Ovary (tissue), 9 donors: ENCODE results near the gene OR11L1. TPM values are rescaled to one million over a fixed set of nuclear protein-coding genes. Genes with fewer than 3 reads are reported as not detected.

ENCODE experiments used
- DNase-seq, 5 donors: peaks; one replicate each; pipeline ENCODE4 v3.0.0-alpha.2; 2019 to 2020
- H3K27ac ChIP-seq, 2 donors: fragments of 200-600 bp; one replicate each; pipeline versions ENCODE4 v1.5.1 to v1.8.0; 2019 to 2022
- H3K27me3 ChIP-seq: fragments of 200-600 bp; one replicate; pipeline ENCODE4 v1.8.0; 2022
- H3K36me3 ChIP-seq: fragments of 200-600 bp; sonication (generic); one replicate; pipeline ENCODE4 v1.5.1; 2019
- H3K4me1 ChIP-seq: one replicate; pipeline ENCODE4 v1.8.1; 2013; ENCODE audit warnings: mild to moderate bottlenecking, moderate library complexity; ENCODE audit not compliant: insufficient read depth
- H3K4me3 ChIP-seq: fragments of 200-600 bp; sonication (generic); one replicate; pipeline ENCODE4 v1.5.1; 2017
- H3K9me3 ChIP-seq, 2 donors: fragments of 200-600 bp in 1 of 2; sonication (generic) in 1 of 2; one replicate each; pipeline versions ENCODE4 v1.5.1 to v1.8.1; 2013 to 2019; ENCODE audit warnings: mild to moderate bottlenecking in 1 of 2, moderate library complexity in 1 of 2
- EP300 ChIP-seq: sonication (generic); formaldehyde crosslinking; IDR thresholded peaks from one replicate; pipeline ENCODE4 v1.6.1; 2017; ENCODE audit warnings: antibody characterized with exemption
- POLR2A ChIP-seq: fragments of 450-650 bp; IDR thresholded peaks from one replicate; pipeline ENCODE4 v1.6.1; 2017; ENCODE audit warnings: antibody characterized with exemption, mild to moderate bottlenecking, moderate library complexity
- WGBS, 3 donors: extraction: QIAGEN DNeasy Blood & Tissue Kit in 1 of 3; methylation state at CpG; one replicate each; pipeline versions ENCODE4 v1.1.5 to v1.1.7; 2013 to 2017; 5-methylcytosine and 5-hydroxymethylcytosine counted together
- intact Hi-C, 4 donors: fragments of 100-400 bp; cut with DNase I; formaldehyde crosslinking; loops; one replicate each; pipeline versions ENCODE4 v1.11.0 to v1.15.1; 2022 to 2023
- polyA plus RNA-seq, 2 donors: library from polyadenylated mRNA; stranded (reverse); fragments of 200-250 nt in 1 of 2; fragments of 350-450 nt in 1 of 2; fragmentation: Illumina TruSeq in 1 of 2; extraction: RNeasy Lipid Tissue Mini Kit (QIAGEN cat#74804) in 1 of 2; gene quantifications; one replicate each; pipeline ENCODE4 v1.2.3, GENCODE V29; 2013 to 2014
- total RNA-seq, 7 donors: library from RNA; depleted of rRNA in 2 of 7; stranded (reverse); fragments of >200 nt in 2 of 7; fragmentation: NEBNext Ultra II Directional in 3 of 7; extraction: Animal tissue kit (Norgen Biotek cat#: 25700) in 3 of 7; gene quantifications; one replicate each; pipeline versions ENCODE4 v1.1.0 to v1.2.4, GENCODE V29; 2016 to 2023
- TF ChIP-seq, protein P1 (sequence below), 3 donors: fragments of 450-650 bp in 2 of 3; fragments of 200-600 bp in 1 of 3; IDR thresholded peaks; one replicate each; pipeline versions ENCODE4 v1.5.1 to v1.8.0; 2016 to 2022; ENCODE audit warnings: antibody characterized with exemption in 3 of 3, mild to moderate bottlenecking in 1 of 3
- donor health status: DM: no; HTN: no; CAD: no; lungs with moderate emphysema.
- donor health status: DM: no; HTN: no; CAD: no.
- donor health status: Bipolar disorder and iron deficiency.
- donor health status: DM: yes; HTN: yes; CAD: no.
- donor health status: DM: no; HTN: no; CAD: no.
- donor health status: DM: yes; HTN: yes; CAD: no.

The OR11L1 gene
- total and polyA plus RNA-seq, 9 donors = not detected

DNA sequence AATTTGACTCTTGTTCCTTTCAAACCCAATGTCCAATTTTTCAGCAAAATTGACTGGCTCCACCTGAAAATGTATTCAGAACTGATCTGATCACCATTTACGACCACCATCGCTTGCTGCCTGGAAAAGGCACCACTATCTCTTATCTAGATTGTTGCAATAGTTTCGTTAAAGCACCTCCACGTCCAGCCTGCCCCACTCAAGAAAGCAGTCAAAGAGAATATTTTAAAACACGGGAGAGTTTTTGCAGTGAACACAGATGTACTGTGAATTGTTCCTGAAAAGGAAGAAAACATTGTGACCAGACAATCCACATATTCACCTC, 4.0 kb upstream of the OR11L1 start:
- no peaks in the 10 kb centered on the region for H3K9me3 ChIP-seq
- H3K27ac ChIP-seq = no peak overlapping the region
- intact Hi-C loops = no loop called here
- no peaks in the 10 kb centered on the region for H3K27me3 ChIP-seq
- H3K4me3 ChIP-seq = no peak overlapping the region
- WGBS, 3 donors = 57 to 66% (median 60%) methylated on average over 5 of the region's 5 CpGs
- TF ChIP-seq EP300 (no peak), POLR2A (no peak)
- TF ChIP-seq, protein P1, sequence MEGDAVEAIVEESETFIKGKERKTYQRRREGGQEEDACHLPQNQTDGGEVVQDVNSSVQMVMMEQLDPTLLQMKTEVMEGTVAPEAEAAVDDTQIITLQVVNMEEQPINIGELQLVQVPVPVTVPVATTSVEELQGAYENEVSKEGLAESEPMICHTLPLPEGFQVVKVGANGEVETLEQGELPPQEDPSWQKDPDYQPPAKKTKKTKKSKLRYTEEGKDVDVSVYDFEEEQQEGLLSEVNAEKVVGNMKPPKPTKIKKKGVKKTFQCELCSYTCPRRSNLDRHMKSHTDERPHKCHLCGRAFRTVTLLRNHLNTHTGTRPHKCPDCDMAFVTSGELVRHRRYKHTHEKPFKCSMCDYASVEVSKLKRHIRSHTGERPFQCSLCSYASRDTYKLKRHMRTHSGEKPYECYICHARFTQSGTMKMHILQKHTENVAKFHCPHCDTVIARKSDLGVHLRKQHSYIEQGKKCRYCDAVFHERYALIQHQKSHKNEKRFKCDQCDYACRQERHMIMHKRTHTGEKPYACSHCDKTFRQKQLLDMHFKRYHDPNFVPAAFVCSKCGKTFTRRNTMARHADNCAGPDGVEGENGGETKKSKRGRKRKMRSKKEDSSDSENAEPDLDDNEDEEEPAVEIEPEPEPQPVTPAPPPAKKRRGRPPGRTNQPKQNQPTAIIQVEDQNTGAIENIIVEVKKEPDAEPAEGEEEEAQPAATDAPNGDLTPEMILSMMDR (IDR thresholded peaks at IDR 0.05) = no peak
- no peaks in the 10 kb centered on the region for H3K4me1 ChIP-seq
- no peaks in the 10 kb centered on the region for H3K36me3 ChIP-seq
- no peak for DNase-seq

DNA sequence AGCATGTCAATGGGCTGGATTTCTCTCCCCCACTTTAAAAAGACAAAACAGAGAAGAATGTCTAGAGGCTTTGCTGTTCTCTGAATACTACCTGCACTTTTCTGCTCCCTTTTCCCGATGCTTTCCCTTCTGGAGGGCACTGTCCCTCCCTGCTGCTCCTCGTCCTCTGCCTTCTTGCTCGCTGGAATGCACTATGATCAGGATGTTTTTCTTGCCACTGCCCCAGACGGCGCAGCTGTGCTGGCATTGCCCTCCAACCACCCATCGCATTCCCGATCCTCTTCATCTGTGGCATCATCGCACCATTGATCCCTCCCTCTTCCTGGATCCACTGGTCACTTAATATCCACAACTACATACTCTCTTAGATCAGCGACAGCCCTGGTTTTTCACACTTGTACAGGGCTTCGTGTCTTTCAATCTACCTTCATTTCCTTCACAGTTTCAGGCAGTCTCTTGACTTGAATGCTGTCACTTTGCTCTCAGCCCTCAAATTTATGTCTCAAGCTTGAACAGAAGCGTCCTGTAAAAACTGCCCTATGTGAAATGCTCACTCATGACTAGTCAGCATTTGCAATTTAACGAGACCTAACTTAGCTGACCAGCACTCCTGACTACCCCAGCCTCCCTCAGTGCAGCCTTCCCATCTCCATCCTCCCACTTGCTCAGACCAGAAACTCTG, 3.5 kb upstream of the OR11L1 start:
- Histone ChIP-seq H3K27me3 (no peaks in the 10 kb centered on the region), H3K36me3 (no peaks in the 10 kb centered on the region), H3K4me3 (no peak overlapping the region), H3K27ac (no peak overlapping the region), H3K9me3 (no peaks in the 10 kb centered on the region), H3K4me1 (no peaks in the 10 kb centered on the region)
- intact Hi-C loops = no loop called here
- no peak for DNase-seq
- TF ChIP-seq POLR2A = no peak
- TF ChIP-seq, protein P1 (IDR thresholded peaks at IDR 0.05) = no peak
- TF ChIP-seq EP300 = no peak
- WGBS, 3 donors = 58 to 68% (median 59%) methylated on average over 12 of the region's 12 CpGs

DNA sequence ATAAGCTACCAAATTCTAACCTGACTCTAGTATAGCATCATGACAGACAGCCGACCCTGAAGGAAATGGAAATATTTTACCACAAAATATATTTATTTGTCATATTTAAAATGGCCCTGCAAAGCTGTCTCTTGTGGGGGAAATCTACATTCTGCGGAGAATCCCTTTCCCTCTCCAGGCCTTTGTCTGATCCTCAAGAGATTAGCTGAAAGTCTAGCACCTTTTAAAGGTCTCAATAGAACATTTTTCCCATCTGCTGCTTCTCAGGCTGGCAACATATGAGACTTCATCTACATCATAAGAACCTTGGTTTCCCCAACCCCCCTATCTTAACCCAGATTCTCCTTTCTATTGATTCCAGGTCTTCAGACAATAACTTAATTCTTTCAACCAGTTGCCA, 1.7 kb upstream of the OR11L1 start:
- H3K9me3 ChIP-seq = no peaks in the 10 kb centered on the region
- no peak overlapping the region for H3K27ac ChIP-seq
- no peak overlapping the region for H3K4me3 ChIP-seq
- H3K4me1 ChIP-seq = no peaks in the 10 kb centered on the region
- intact Hi-C loops = no loop called here
- TF ChIP-seq EP300 = no peak
- TF ChIP-seq, protein P1 (IDR thresholded peaks at IDR 0.05) = no peak
- no peak for TF ChIP-seq POLR2A
- DNase-seq = no peak
- WGBS, 3 donors = 45 to 48% (median 46%) methylated on average over 2 of the region's 2 CpGs
- H3K36me3 ChIP-seq = no peaks in the 10 kb centered on the region
- no peaks in the 10 kb centered on the region for H3K27me3 ChIP-seq

DNA sequence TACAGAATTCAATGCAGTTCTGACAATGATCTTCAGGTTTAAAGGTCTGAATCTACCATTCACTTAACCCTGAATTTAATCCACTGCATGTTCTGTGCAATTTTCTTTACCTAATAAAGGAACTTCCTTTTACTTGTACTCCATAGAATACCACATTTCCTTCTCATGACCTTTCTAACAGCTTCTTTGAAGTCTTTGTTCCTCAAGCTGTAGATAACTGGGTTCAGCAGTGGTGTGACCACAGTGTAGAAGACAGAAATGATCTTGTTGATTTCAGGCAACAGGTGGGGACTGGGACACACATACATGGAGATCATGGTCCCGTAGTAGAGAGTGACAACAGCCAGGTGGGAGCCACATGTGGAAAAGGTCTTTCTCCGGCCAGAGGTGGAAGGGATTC, 878 bp downstream of the OR11L1 start:
- DNase-seq = no peak
- no peaks in the 10 kb centered on the region for H3K27me3 ChIP-seq
- WGBS, 3 donors = 79 to 89% (median 81%) methylated on average over 2 of the region's 2 CpGs
- intact Hi-C loops = no loop called here
- TF ChIP-seq POLR2A (no peak), EP300 (no peak)
- TF ChIP-seq, protein P1 (IDR thresholded peaks at IDR 0.05) = no peak
- no peaks in the 10 kb centered on the region for H3K9me3 ChIP-seq
- no peaks in the 10 kb centered on the region for H3K36me3 ChIP-seq
- H3K27ac ChIP-seq = no peak overlapping the region
- H3K4me1 ChIP-seq = no peaks in the 10 kb centered on the region
- H3K4me3 ChIP-seq = no peak overlapping the region
